Measurements from ENCODE around the gene MEGF10. TPM values are rescaled to one million over a fixed set of nuclear protein-coding genes. Genes with fewer than 3 reads are reported as not detected.
A peak's percentile ranks its signal among the peaks of the same experiment; 100 is the strongest.

MEGF10 gene
- total RNA-seq, 1 donor from 2014 or later, result not detected

- Histone ChIP-seq H3K27me3 (ENCODE audit: control insufficient read depth, insufficient read depth, low read length) (no peaks in the 10 kb centered on the region), H3K36me3 (ENCODE audit: control insufficient read depth, insufficient read depth, low read length) (no peaks in the 10 kb centered on the region), H3K4me3 (ENCODE audit: low read depth, low read length) (no peak overlapping the region)
- FAIRE-seq (no peak), DNase-seq (ENCODE audit: low read depth) (no peak)
- TF ChIP-seq, protein P1, sequence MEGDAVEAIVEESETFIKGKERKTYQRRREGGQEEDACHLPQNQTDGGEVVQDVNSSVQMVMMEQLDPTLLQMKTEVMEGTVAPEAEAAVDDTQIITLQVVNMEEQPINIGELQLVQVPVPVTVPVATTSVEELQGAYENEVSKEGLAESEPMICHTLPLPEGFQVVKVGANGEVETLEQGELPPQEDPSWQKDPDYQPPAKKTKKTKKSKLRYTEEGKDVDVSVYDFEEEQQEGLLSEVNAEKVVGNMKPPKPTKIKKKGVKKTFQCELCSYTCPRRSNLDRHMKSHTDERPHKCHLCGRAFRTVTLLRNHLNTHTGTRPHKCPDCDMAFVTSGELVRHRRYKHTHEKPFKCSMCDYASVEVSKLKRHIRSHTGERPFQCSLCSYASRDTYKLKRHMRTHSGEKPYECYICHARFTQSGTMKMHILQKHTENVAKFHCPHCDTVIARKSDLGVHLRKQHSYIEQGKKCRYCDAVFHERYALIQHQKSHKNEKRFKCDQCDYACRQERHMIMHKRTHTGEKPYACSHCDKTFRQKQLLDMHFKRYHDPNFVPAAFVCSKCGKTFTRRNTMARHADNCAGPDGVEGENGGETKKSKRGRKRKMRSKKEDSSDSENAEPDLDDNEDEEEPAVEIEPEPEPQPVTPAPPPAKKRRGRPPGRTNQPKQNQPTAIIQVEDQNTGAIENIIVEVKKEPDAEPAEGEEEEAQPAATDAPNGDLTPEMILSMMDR (IDR thresholded peaks at IDR 0.05; ENCODE audit: insufficient read depth, low read length, severe bottlenecking), result no peak
Observed at GRCh38 chr5:127385936-127386335, 95.3 kb downstream of the MEGF10 start.

DNA sequence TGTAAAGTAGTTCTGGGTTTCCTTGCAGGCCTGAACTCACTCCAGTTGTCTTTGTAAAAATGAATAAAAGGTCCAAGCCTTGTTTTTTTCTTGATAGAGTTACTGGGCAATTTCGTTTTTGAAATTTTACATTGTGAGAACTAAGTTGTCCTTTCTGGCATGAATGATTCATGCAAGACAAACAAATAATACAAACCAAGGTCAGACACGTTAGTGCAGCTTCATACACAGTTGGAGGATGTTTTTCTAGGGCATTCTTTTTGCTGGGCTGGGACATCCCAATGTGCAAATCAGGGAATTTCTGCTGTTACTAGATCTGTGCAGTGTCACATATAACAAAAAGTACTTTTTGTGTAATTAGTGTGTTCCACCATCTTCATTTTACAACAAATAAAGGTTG lies 96.0 kb downstream of the MEGF10 start:
- TF ChIP-seq, protein P1 (IDR thresholded peaks at IDR 0.05; ENCODE audit: insufficient read depth, low read length, severe bottlenecking), result no peak
- no peaks in the 10 kb centered on the region for H3K27me3 ChIP-seq (ENCODE audit: control insufficient read depth, insufficient read depth, low read length)
- peak; percentile 30 for DNase-seq (ENCODE audit: low read depth)

DNA sequence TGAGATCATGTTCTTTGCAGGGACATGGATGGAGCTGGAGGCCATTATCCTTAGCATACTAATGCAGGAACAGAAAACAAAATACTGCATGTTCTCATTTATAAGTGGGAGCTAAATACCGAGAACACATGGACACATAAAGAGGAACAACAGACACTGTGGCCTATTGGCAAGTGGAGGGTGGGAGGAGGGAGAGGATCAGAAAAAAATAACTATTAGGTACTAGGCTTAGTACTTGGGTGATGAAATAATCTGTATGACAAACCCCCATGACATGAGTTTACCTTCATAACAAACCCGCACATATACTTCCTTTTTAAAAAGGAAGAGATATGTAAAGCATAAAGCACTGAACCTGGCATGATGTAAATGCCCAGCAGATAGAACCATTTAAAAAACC lies 99.0 kb downstream of the MEGF10 start:
- TF ChIP-seq, protein P1 (IDR thresholded peaks at IDR 0.05; ENCODE audit: insufficient read depth, low read length, severe bottlenecking), result no peak
- Histone ChIP-seq H3K27me3 (ENCODE audit: control insufficient read depth, insufficient read depth, low read length) (no peaks in the 10 kb centered on the region), H3K36me3 (ENCODE audit: control insufficient read depth, insufficient read depth, low read length) (no peaks in the 10 kb centered on the region), H3K4me3 (ENCODE audit: low read depth, low read length) (no peak overlapping the region)
- DNase-seq (ENCODE audit: low read depth) (no peak), FAIRE-seq (no peak)

More for the DNA sequence above, 96.0 kb downstream of the MEGF10 start:
- Histone ChIP-seq H3K4me3 (ENCODE audit: low read depth, low read length) (no peak overlapping the region), H3K36me3 (ENCODE audit: control insufficient read depth, insufficient read depth, low read length) (no peaks in the 10 kb centered on the region)
- no peak for FAIRE-seq

DNA sequence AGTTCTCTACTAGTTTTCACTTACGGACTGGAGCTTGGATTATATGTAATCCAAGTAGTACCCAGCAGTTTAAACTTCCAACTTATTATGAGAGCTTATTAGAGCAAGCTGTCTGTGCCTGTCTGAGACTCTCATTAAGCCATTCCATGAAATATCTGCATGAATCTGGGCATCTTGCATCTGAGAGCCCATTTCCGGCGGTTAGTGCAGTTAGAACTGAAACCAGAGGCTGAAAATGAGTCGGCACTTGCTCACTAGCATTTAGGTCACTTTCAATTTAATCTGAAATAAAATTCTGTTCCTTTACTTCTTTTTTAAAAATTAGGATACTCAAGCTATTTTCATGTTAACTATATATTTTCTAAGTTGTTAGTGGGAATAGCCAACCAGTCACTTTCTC lies 102.2 kb downstream of the MEGF10 start:
- no peaks in the 10 kb centered on the region for H3K36me3 ChIP-seq (ENCODE audit: control insufficient read depth, insufficient read depth, low read length)
- no peak overlapping the region for H3K4me3 ChIP-seq (ENCODE audit: low read depth, low read length)
- no peaks in the 10 kb centered on the region for H3K27me3 ChIP-seq (ENCODE audit: control insufficient read depth, insufficient read depth, low read length)
- TF ChIP-seq, protein P1 (IDR thresholded peaks at IDR 0.05; ENCODE audit: insufficient read depth, low read length, severe bottlenecking), result no peak
- FAIRE-seq (no peak), DNase-seq (ENCODE audit: low read depth) (no peak)

- TF ChIP-seq, protein P1 (IDR thresholded peaks at IDR 0.05; ENCODE audit: insufficient read depth, low read length, severe bottlenecking), result no peak
- no peak overlapping the region for H3K4me3 ChIP-seq (ENCODE audit: low read depth, low read length)
- H3K36me3 ChIP-seq (ENCODE audit: control insufficient read depth, insufficient read depth, low read length), result no peaks in the 10 kb centered on the region
- no peaks in the 10 kb centered on the region for H3K27me3 ChIP-seq (ENCODE audit: control insufficient read depth, insufficient read depth, low read length)
- no peak for FAIRE-seq
- no peak for DNase-seq (ENCODE audit: low read depth)
Observed at GRCh38 chr5:127396490-127397155, 106.0 kb downstream of the MEGF10 start.

GRCh38 chr5:127398508-127398907 lies 107.9 kb downstream of the MEGF10 start:
- DNase-seq (ENCODE audit: low read depth) (no peak), FAIRE-seq (peak; percentile 58)
- TF ChIP-seq, protein P1 (IDR thresholded peaks at IDR 0.05; ENCODE audit: insufficient read depth, low read length, severe bottlenecking), result no peak
- H3K27me3 ChIP-seq (ENCODE audit: control insufficient read depth, insufficient read depth, low read length), result no peaks in the 10 kb centered on the region
- H3K4me3 ChIP-seq (ENCODE audit: low read depth, low read length), result no peak overlapping the region
- no peaks in the 10 kb centered on the region for H3K36me3 ChIP-seq (ENCODE audit: control insufficient read depth, insufficient read depth, low read length)

All from bronchial epithelial cell (primary cell).